ENCODE data around the gene STRN4.

The STRN4 gene

GRCh38 chr19:46732172-46732938 lies 13.9 kb downstream of the STRN4 start:
- FAIRE-seq (no peak), DNase-seq (ENCODE audit: insufficient read length, low spot score) (no peak)
- TF ChIP-seq POLR2A (IDR thresholded peaks at IDR 0.05; ENCODE audit: low read depth, low read length) (0 out of 2 replicates have a peak, but pooled peaks have one; percentile 11), POLR2AphosphoS5 (IDR thresholded peaks at IDR 0.05; ENCODE audit: low read depth, low read length) (no peak)

GRCh38 chr19:46731584-46731983 lies 14.7 kb downstream of the STRN4 start:
- DNase-seq (ENCODE audit: insufficient read length, low spot score) = no peak
- no peak for FAIRE-seq

GRCh38 chr19:46731007-46731501 lies 15.2 kb downstream of the STRN4 start:
- no peak for FAIRE-seq
- no peak for TF ChIP-seq POU2F2 (IDR thresholded peaks at IDR 0.05; ENCODE audit: low read depth, low read length)
- TF ChIP-seq PAX5 (IDR thresholded peaks at IDR 0.05; ENCODE audit: insufficient read depth, low read length, severe bottlenecking) = no peak
- TF ChIP-seq POLR2AphosphoS5 (IDR thresholded peaks at IDR 0.05; ENCODE audit: low read depth, low read length) = no peak
- no peak for TF ChIP-seq POLR2A (IDR thresholded peaks at IDR 0.05; ENCODE audit: low read depth, low read length)
- TF ChIP-seq SPI1 (IDR thresholded peaks at IDR 0.05; ENCODE audit: low read depth, low read length) = peak; percentile 63
- no peak for DNase-seq (ENCODE audit: insufficient read length, low spot score)

More at GRCh38 chr19:46731584-46731983, 14.7 kb downstream of the STRN4 start:
- TF ChIP-seq POLR2A (IDR thresholded peaks at IDR 0.05; ENCODE audit: low read depth, low read length) = no peak
- TF ChIP-seq POU2F2 (IDR thresholded peaks at IDR 0.05; ENCODE audit: low read depth, low read length) = no peak
- TF ChIP-seq PAX5 (IDR thresholded peaks at IDR 0.05; ENCODE audit: insufficient read depth, low read length, severe bottlenecking) = no peak
- no peak for TF ChIP-seq TAF1 (IDR thresholded peaks at IDR 0.05; ENCODE audit: low read depth, low read length)
- no peak for TF ChIP-seq POLR2AphosphoS5 (IDR thresholded peaks at IDR 0.05; ENCODE audit: low read depth, low read length)
- TF ChIP-seq SPI1 (IDR thresholded peaks at IDR 0.05; ENCODE audit: low read depth, low read length) = no peak

GRCh38 chr19:46730595-46730994 lies 15.7 kb downstream of the STRN4 start:
- TF ChIP-seq TAF1 (IDR thresholded peaks at IDR 0.05; ENCODE audit: low read depth, low read length) = no peak
- no peak for TF ChIP-seq POLR2A (IDR thresholded peaks at IDR 0.05; ENCODE audit: low read depth, low read length)
- no peak for TF ChIP-seq POU2F2 (IDR thresholded peaks at IDR 0.05; ENCODE audit: low read depth, low read length)
- TF ChIP-seq POLR2AphosphoS5 (IDR thresholded peaks at IDR 0.05; ENCODE audit: low read depth, low read length) = no peak
- TF ChIP-seq PAX5 (IDR thresholded peaks at IDR 0.05; ENCODE audit: insufficient read depth, low read length, severe bottlenecking) = no peak
- no peak for TF ChIP-seq SPI1 (IDR thresholded peaks at IDR 0.05; ENCODE audit: low read depth, low read length)
- no peak for DNase-seq (ENCODE audit: insufficient read length, low spot score)
- FAIRE-seq = no peak

GRCh38 chr19:46730187-46730586 lies 16.1 kb downstream of the STRN4 start:
- FAIRE-seq = no peak
- no peak for TF ChIP-seq PAX5 (IDR thresholded peaks at IDR 0.05; ENCODE audit: insufficient read depth, low read length, severe bottlenecking)
- TF ChIP-seq TAF1 (IDR thresholded peaks at IDR 0.05; ENCODE audit: low read depth, low read length) = no peak
- TF ChIP-seq POLR2A (IDR thresholded peaks at IDR 0.05; ENCODE audit: low read depth, low read length) = no peak
- no peak for TF ChIP-seq POU2F2 (IDR thresholded peaks at IDR 0.05; ENCODE audit: low read depth, low read length)
- no peak for TF ChIP-seq POLR2AphosphoS5 (IDR thresholded peaks at IDR 0.05; ENCODE audit: low read depth, low read length)
- TF ChIP-seq SPI1 (IDR thresholded peaks at IDR 0.05; ENCODE audit: low read depth, low read length) = no peak
- DNase-seq (ENCODE audit: insufficient read length, low spot score) = no peak

- FAIRE-seq (no peak), DNase-seq (ENCODE audit: insufficient read length, low spot score) (no peak)
- TF ChIP-seq POLR2A (IDR thresholded peaks at IDR 0.05; ENCODE audit: low read depth, low read length) (no peak), POLR2AphosphoS5 (IDR thresholded peaks at IDR 0.05; ENCODE audit: low read depth, low read length) (no peak), TAF1 (IDR thresholded peaks at IDR 0.05; ENCODE audit: low read depth, low read length) (no peak), PAX5 (IDR thresholded peaks at IDR 0.05; ENCODE audit: insufficient read depth, low read length, severe bottlenecking) (no peak), POU2F2 (IDR thresholded peaks at IDR 0.05; ENCODE audit: low read depth, low read length) (no peak), SPI1 (IDR thresholded peaks at IDR 0.05; ENCODE audit: low read depth, low read length) (no peak)
These were observed 16.6 kb downstream of the STRN4 start for GRCh38 chr19:46729696-46730095.

- FAIRE-seq (peak; percentile 94), DNase-seq (ENCODE audit: insufficient read length, low spot score) (peak; percentile 98)
- TF ChIP-seq SPI1 (IDR thresholded peaks at IDR 0.05; ENCODE audit: low read depth, low read length) (no peak), POU2F2 (IDR thresholded peaks at IDR 0.05; ENCODE audit: low read depth, low read length) (0 out of 2 replicates have a peak, but pooled peaks have one; percentile 27), TAF1 (IDR thresholded peaks at IDR 0.05; ENCODE audit: low read depth, low read length) (no peak), POLR2A (IDR thresholded peaks at IDR 0.05; ENCODE audit: low read depth, low read length) (no peak), POLR2AphosphoS5 (IDR thresholded peaks at IDR 0.05; ENCODE audit: low read depth, low read length) (no peak), PAX5 (IDR thresholded peaks at IDR 0.05; ENCODE audit: insufficient read depth, low read length, severe bottlenecking) (no peak)
These were observed 17.4 kb downstream of the STRN4 start for GRCh38 chr19:46728693-46729339.

- no peak for DNase-seq (ENCODE audit: insufficient read length, low spot score)
- TF ChIP-seq TAF1 (IDR thresholded peaks at IDR 0.05; ENCODE audit: low read depth, low read length) = no peak
- no peak for FAIRE-seq
These were observed 18.0 kb downstream of the STRN4 start for GRCh38 chr19:46728208-46728607.

GRCh38 chr19:46727757-46728156 lies 18.5 kb downstream of the STRN4 start:
- DNase-seq (ENCODE audit: insufficient read length, low spot score) (no peak), FAIRE-seq (no peak)
- TF ChIP-seq TAF1 (IDR thresholded peaks at IDR 0.05; ENCODE audit: low read depth, low read length) = no peak
- no peak for TF ChIP-seq POLR2AphosphoS5 (IDR thresholded peaks at IDR 0.05; ENCODE audit: low read depth, low read length)
- TF ChIP-seq SPI1 (IDR thresholded peaks at IDR 0.05; ENCODE audit: low read depth, low read length) = no peak
- TF ChIP-seq POU2F2 (IDR thresholded peaks at IDR 0.05; ENCODE audit: low read depth, low read length) = no peak
- no peak for TF ChIP-seq PAX5 (IDR thresholded peaks at IDR 0.05; ENCODE audit: insufficient read depth, low read length, severe bottlenecking)
- no peak for TF ChIP-seq POLR2A (IDR thresholded peaks at IDR 0.05; ENCODE audit: low read depth, low read length)

Data from GM12891 (cell line).